HG03342 (cell line): ENCODE measurements around the gene COTL1.
"Not testable (repeated sequence)": the region's sequence is repeated elsewhere in the genome, so short reads cannot be mapped to it uniquely, and the experiment has no call there.

ENCODE experiments used
- ATAC-seq: cut with Tn5 transposase; IDR thresholded peaks from one replicate; pipeline ENCODE4 v1.9.1; 2021; ENCODE audit warnings: mild to moderate bottlenecking, moderate library complexity; ENCODE audit not compliant: unreplicated experiment

The COTL1 gene

DNA sequence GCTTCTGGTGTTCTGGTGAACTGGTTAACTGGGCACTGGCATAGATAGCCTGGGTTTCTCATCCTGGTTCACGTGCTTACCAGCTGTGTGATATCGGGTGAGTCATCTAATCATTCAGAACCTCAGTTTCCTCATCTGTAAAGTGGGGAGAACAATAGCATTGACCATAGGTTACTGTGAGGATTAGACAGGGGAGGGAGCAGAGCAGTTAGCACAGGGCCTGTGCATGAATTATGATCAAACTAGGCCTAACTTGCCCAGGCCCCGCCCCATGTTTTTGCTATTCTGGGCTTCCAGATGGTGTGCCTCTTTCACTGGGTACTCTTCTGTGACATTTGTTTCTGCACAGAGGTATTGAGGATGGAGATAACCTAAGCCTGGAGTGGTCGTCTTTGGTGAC, 25.8 kb upstream of the COTL1 start:
- no peak for ATAC-seq

DNA sequence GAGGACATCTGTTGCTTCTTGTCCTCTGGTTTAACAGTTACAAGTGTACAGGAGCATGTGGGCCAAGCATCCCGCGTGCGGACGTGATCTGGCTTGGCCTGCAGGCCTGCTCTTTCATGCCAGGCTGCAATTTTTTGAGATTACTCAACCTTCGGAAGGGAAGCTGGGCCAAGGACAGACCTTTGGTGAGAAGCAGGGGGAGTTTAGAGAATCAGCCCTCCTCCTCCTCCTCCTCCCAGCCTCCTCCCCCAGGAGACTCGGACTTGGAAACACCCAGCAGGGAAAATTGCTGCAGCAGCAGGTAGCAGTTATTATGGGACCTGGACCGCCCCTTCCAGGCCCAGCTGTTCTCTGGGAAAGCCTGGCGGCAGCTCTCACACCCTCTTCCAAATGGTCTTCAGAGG, 25.3 kb upstream of the COTL1 start:
- ATAC-seq = no peak

DNA sequence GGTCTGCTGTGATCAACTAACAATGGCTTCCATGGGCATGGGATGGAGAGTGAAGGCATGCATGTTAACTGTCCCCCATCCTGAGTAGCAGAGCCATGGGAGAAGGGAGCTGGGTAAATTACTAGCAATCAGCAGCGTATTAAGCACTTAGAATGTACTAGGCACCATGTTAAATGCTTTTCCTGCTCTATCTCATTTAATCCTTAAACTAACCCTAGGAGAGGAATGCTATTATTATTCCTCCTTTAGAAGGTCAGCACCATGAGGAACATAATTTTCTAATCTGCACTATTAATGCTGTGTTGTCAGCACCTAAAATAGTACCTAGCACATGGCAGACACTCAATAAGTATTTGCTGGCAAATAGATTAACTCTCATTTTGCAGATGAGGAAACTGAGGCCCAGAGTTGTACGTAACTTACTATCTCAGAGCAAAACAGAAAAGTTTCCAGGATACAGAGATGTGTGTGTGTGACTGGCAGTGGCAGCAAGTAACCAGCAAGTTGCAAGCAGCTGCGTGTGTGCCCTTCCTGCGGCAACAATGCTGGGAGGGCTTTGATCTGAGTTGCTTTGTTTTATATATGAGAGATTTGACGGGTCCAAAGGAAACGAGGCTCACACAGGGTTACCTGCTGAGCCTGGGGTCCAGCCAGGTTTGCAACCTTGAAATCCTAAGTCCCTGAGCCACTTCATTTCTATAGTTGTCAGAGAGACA, 23.9 kb upstream of the COTL1 start:
- ATAC-seq = no peak

DNA sequence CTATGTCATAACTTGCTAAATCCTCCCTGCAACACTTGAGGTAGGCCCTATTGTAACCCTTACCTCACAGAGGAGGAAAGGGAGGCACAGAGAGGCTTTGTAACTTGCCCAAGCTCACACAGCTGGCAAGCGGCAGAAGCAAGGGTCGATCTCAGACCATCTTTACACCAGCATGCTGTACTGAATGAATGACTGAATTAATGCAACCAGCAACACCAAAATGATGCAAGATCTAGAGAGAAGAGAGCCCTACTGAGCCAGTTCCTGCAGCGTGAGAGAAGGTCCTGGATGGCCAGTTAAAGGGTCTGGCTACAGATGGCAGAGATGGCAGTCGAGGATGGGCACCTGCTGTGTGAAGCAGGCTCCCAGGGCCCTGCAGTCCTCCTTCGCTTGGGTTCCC, 22.3 kb upstream of the COTL1 start:
- no peak for ATAC-seq

DNA sequence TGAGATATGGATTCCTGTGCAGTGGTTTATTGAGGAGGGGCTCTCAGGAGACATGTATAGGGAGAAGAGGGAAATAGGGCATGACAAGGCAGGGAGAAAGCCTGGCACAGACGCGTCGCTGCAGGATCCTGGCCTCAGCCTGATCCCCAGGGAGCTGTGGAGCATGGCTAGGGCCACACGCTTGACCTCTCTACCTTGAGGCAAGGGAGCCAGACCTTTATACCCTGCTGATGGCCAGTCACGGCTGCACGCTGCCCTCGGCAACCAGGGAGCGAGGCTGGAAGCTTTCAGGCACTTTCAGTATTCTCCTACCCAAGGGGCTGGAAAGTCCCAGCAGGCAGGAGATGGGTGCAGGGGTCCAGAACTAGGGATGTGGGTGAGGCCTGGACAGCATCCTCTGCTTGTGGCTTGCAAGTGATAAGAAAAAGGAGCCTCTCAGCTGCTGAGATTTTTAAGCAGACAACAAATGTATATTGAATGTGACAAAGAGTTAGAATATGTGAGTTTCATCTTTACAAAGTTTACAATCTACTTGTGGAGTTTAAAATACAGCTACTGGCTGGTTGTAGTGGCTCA, 20.4 kb upstream of the COTL1 start:
- no peak for ATAC-seq

DNA sequence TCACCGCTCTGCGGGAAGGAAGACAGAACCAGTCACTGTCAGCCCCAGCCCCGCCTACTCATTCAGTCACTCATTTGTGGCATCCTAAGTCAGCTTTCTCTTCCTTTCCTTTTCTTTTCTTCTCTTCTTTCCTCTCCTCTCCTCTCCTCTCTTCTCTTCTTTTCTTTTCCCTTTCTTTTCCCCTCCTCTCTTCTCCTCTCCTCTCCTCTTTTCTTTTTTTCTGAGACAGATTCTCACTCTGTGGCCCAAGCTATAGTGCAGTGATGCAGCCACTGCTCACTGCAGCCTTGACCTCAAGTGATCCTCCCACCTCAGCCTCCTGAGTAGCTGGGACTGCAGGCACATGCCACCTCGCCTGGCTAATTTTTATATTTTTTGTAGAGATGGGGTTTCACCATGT, 19.8 kb upstream of the COTL1 start:
- ATAC-seq = no peak

DNA sequence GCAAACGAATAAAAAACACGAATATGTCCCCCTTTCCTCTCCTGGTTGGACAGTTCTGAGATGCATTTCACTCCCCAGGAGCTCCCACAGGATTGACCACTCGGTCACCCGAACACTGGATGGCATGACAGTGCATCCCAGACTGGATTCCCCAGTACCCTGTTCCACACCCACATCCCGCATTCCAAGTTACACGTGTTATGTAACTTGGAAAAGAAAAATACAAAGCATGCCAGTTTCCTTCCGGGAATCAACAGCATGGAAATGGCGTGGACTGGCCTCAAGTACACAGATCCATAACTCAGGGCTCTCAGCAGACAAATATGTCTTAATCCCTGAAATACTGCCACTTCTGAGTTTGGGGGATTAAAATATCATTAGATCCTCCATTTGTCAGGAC, 17.8 kb upstream of the COTL1 start:
- ATAC-seq = no peak

DNA sequence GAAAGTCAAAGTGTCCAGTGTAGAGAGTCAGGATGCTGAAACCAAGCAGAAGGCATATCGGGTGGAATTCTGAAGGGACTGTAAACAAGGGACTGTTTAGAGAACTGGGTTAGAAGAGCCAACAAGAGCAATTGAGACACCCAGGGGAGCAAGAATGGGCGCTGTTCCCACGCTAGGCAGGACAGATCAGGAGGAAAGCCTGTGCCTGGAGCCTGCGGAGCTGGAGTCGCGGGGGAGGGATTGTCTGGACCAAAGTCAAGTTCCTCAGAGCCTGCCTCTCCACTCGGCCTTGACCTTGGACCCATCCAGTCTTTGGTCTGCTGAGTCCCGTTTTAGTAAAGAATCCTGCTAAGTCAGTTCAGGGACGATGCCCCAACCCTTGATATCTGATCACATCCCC, 15.7 kb upstream of the COTL1 start:
- no peak for ATAC-seq

DNA sequence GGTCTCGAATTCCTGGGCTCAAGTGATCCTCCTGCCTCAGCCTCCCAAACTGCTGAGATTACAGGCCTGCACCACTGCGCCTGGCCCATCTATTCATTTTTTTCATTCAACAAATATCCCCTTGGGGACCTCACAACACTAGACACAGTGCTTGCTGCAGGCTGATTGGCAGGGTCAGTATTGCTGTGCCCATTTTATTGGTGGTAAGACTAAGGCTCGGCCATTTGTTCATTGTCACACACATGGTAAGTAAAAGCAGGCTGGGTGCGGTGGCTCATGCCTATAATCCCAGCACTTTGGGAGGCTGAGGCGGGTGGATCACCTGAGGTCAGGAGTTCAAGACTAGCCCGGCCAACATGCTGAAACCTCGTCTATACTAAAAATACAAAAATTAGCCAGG, 15.0 kb upstream of the COTL1 start:
- ATAC-seq = not testable (repeated sequence)

DNA sequence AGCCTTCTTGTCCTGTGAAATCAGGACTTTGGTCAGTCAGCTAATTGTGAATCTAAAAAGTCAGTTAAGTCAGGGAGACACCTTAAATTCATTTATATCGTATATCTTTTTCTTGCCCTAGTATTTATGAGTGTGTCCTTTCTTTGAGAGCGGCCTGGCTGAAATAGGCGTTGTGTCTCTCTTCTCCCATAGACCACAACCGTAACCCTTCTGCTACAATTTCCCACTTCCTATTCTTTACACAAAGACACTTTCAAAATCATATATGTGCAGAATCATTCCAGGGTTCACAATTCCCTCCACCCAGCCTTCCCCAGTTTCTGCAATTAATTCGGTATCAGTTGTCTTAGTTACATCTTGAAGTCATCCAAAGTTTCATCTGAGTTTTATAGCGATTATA, 14.0 kb upstream of the COTL1 start:
- ATAC-seq = no peak

DNA sequence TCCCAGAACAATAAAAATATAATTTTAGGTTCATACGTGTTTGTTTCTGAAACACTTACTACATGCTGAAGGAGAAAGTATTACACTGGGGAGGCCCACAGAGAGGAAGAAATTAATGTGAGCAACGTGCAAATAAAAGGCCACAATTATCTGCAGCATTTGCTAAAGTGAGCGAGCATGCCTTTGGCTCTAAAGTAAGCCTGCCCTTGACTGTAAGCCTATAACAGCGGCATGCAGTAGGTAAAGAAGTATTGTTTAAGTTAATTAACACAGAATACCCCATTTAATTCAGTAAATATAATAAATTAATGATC, 13.2 kb upstream of the COTL1 start:
- ATAC-seq = no peak

DNA sequence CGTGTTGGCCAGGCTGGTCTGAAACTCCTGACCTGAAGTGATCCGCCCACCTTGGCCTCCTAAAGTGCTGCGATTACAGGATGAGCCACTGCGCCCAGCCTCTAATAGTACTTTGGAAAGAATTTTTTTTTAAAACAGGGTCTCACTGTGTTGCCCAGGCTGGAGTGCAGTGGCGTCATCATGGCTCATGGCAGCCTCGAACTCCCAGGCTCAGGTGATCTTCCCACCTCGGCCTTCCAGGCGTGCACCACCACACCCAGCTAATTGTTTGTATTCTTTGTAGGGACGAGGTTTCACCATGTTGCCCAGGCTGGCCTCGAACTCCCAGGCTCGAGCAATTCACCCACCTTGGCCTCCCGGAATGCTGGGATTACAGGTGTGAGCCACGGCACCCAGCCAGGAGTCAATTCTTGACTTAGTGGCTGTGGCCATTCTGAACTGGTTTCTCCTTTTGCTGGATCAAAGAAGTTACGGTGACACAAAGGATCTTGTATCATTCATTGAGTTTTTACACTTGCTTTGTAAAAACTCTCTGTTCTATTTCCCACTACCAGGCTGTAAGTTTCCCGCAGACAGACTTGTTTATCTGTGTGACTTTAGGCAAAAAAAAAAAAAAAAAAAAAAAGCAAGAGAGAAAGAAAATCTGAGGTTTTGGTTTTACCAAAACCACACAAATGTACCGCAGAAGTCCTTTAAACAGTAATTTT, 12.7 kb upstream of the COTL1 start:
- no peak for ATAC-seq

DNA sequence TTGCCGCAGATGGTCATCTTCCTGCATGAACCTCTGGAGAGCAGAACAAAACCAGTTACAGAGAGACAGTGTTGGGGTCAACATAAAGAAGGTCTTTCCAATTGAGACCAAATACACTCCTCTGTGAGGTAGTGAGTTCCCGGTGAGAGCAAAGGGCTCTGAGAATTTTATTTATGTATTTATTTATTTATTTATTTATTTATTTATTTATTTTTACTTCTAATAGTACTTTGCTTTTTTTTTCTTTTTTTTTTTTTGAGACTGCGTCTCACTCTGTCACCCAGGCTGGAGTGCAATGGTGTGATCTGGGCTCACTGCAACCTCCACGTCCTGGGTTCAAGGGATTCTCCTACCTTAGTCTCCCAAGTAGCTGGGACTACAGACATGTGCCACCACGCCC, 12.1 kb upstream of the COTL1 start:
- no peak for ATAC-seq

DNA sequence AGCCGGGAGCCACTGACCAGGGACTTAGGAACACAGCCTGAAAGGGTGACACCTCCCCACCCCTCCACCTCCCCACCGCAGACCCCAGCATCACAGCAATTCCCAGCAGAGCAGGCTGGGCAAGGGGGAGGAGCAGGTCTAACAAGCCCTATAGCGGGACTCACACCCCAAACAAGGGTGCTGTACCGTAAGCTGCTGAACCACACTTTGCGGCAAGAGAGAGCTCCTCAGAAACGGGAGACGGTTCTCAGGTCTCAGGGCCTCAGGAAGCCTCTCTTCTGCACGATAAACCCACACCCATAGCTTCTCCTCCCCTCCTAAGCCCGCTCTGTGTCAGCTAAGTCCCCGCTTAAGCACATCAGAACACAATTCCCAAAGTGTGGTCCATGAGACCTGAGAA, 11.7 kb upstream of the COTL1 start:
- ATAC-seq = no peak

DNA sequence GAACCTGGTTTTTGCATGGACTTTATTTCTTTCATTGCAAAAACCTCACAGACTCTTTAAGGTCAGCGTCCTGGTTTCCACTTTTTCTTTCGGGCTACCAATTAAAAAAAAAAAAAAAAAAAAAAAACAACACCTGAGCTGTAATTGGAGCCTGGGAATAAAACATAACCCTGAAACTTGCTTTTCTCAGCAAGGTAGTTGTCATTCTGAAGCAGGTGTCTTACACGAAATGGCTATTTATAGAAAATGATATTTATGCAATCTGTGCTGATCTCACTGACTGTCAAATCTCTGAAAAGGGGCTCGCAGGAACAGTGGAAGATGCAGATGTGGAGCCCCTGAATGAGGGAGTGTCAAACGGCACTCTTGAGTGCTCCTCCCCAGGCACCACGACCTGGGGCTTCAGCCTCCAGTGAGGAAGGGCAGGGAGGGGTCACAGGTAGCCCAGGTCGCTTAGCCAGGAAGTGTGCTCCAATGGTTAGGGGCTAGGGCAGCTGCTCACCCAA, 10.4 kb upstream of the COTL1 start:
- ATAC-seq = no peak

DNA sequence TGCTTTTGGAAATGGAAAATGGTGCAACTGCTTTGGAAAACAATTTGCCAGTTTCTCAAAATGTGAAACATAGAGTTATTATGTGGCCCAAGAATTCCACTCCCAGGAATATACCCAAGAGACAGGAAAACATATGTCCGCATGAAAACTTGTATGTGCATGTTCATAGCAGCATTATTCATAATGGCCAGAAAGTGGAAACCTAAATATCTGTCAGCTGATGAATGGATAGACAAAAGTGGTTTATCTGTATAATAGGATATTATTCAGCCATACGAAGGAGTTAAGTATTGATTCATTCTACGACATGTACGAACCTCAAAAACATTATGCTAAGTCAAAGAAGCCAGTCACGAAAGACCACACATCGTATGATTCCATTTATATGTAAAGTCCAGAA, 7.7 kb upstream of the COTL1 start:
- ATAC-seq = no peak

DNA sequence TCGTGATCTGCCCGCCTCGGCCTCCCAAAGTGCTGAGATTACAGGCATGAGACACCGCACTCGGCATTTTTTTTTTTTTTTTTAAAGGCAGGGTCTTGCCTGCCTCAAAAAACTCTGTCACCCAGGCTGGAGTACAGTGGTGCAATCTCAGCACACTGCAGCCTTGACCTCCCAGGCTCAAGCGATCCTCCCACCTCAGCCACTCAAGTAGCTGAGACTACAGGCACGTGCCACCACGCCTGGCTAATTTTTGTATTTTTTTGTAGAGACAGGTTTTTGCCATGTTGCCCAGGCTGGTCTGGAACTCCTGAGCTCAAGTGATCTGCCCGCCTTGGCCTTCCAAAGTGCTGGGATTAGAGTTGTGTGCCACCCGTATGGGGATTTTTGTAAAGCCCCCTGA, 3.0 kb upstream of the COTL1 start:
- not testable (repeated sequence) for ATAC-seq

DNA sequence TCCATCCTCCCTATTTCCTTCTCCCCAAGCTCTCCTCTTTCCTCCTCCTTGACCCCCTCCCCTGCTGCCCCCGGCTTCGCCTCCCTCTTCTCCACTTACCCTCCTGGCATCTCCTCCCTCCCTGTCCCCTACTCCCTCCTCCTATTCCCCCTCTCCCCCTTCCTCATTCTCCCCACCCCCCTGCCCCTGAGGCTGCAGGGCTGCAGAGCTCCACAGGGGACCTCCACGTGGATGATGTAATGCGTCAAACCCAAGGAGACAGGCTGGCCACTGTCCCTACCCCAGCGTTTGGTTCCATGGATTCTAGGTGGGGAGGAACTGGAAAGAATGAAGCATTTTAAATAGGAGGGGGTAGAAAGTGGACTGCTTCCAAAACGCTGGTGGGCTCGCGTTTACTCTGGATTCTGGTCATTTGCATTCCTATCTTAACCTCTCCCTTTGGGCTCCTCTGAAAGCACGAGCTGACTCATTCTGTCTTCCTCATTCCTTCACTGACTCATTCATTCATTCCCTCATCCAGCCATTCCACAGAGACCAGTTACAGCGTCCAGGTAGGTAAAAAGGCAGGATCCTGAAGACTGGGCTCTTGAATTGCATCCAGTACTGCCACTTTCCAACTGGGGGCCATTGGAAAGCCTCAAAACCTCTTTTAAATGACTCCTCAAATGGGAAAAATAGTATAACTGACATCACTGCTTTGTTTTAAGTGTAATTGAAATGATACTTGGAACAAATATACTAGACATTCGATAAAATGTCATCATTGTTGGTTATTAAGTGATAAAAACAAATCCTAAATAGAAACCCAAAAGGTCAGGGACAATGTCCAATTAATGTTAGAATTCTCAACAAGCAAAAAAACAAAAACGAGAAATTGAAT, 943 bp upstream of the COTL1 start:
- no peak for ATAC-seq

DNA sequence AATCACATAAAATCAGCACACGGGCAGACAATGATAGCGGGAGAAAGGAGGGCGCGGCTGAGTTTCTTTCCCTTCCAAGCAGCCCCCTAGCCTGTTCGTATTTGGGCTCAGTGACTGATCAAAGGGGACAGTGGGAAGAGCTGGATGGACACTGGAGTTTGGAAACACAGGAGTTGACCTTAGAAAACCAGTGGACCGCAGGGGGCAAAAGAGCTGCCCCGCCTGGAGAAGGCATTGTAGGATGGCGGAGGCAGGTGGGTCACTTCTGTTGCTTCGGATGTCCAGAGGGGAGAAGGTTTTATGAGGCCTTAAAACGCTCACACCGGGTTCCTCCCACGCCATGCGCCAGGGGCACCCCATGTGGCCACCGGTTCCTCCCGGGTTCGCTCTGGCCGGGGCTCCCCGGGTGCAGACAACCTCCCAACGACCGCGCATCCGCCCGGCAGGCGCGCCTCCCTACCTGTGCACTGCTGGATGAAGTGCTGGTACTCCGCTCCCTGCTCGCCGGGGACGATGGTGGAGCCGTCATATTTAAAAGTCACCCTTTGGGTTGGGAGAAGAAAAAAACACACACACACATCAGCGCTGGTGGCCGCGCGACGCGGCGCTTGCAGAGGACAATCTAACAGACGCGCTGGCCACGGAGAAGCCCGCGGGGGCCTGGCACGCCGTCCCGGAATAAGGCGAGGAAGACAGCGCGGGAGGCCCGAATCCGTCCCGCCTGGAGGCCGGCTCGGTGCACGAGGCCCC, 662 bp downstream of the COTL1 start:
- ATAC-seq = peak; percentile 30

DNA sequence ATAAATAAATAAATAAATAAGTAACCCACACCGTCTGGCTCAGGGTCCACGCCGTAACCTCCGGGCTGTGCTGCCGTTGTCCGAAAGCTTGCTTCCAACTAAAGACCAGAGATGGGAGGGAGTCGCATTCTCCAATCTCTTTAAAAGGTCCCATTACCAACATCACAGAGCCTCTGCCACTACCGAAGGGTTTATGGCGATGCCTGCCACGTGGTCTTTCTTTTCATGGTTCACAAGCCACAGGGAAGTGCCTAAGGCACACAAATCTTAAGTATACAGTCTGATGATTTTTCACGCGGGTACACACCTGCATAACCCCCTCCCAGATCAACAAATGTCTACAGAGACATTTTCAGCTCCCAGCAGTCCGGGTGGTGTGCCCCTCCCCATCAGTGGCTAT, 1.4 kb downstream of the COTL1 start:
- no peak for ATAC-seq
